Erythroblast (primary cell): ENCODE data around the gene KCNMB4.

Experiments
- DNase-seq, 2 experiments: peaks; one replicate each; lab custom pipeline; 2025; lab: John Stamatoyannopoulos, UW
- GATA1 ChIP-seq: IDR thresholded peaks from 2 replicates; pipeline ENCODE4 v1.6.1; 2011; ENCODE audit warnings: low read depth, mild to moderate bottlenecking, control low read depth, low read length, moderate library complexity
- POLR2A ChIP-seq: IDR thresholded peaks from 2 replicates; pipeline ENCODE4 v1.6.1; 2011; ENCODE audit warnings: mild to moderate bottlenecking, low read length

KCNMB4 gene

DNA sequence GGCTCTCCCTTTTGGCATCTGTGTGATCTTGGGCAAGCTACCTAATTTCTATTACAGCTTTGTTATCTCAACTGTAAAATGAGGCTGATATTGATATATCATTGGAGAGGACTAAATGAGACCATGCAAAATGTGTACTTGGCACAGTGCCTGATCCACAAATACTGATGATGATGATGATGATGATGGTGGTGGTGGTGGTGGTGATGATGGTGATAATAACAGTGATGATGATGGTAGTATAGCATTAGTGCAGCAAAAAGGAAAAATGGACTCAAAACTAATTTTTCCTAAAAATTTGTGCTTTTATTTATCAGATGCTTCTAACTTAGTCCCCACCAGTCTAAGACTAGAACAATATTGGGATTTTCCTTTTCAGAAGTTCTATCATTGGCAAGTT lies 70.7 kb downstream of the KCNMB4 start:
- no peak for TF ChIP-seq GATA1
- DNase-seq: no peak

DNA sequence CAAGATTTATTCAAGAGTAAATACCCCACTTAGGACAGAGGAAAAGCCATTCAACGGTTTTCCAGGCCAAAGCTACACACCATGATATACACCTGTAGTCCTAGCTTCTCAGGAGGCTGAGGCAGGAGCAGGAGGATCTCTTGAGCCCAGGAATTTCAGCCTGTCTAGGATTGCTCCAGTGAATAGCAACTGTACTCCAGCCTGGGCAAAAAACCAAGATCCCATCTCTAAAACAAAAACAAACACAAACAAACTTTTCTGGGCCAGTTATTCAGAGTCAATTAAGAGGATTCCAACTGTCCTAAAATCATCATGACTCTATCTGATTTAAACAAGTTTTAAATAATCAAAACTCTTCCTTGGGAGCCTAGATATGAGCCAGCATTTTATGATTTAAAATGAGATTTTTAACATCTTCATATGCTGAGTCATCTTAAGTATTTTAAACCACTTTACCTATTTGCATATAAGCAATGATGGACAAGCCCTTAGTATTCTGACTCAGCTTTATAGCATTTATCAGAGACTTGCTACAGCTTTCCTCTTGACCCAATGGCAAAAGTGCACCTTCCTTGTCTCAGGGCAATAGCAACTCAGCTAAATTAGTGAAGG lies 77.1 kb downstream of the KCNMB4 start:
- no peak for TF ChIP-seq GATA1
- TF ChIP-seq POLR2A: no peak
- no peak for DNase-seq

- DNase-seq: no peak
- TF ChIP-seq POLR2A: no peak
- TF ChIP-seq GATA1: no peak
These were observed 78.8 kb downstream of the KCNMB4 start for GRCh38 chr12:70444903-70445302.

DNA sequence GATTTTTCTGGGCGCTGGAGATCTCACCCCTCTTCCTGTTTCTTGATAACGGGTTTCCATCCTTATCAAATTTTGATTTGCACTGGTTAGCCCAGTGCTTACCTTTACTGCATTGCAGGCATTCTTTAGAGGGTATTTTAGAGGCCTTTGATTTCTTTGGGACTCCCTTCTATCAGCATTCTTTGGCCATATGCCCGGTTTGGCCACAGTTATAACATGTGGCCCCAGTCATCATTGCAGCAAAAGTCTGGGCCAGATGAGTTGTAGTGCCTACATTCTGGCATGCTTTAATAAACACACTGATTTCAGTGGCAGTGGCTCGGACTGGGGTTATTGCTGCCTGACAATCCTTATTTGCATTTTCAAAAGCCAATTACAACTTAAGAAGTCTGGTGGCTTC lies 82.3 kb downstream of the KCNMB4 start:
- no peak for DNase-seq

DNA sequence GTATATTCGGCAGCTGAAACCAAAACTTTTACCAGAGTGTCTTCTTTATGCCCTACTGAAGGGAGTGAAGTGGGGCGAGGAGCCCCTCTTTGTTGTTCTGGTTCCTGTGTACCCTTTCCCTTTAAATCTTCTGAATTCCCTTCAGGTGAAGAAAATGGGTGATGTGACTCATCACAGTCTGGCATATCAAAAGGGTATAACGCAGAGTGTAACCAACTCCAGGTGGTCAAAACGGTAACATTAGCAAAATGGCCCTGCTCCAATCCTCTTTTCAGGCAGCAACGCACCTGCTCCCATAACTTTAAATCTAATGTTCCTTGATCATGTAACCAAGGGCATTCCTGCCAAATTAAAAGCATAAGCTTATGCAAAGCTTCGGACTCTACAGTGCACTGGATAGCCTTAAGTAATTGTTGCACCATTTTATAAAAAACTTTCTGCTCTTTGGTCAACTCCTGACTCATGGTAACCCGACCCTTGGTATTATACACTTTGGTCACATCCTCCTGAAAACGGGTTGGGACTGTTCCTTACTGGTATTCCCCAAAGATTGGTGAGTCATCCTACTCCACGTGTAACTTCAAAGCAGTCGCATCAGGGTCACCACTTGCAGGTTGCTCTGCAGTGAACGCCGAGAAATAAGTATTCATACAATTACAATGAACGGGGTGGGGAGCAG lies 83.1 kb downstream of the KCNMB4 start:
- no peak for TF ChIP-seq GATA1
- no peak for TF ChIP-seq POLR2A
- DNase-seq: no peak

More for the DNA sequence above, 82.3 kb downstream of the KCNMB4 start:
- TF ChIP-seq POLR2A: no peak
- TF ChIP-seq GATA1: no peak

- no peak for TF ChIP-seq GATA1
- no peak for DNase-seq
These were observed 83.8 kb downstream of the KCNMB4 start for GRCh38 chr12:70449753-70450341.

DNA sequence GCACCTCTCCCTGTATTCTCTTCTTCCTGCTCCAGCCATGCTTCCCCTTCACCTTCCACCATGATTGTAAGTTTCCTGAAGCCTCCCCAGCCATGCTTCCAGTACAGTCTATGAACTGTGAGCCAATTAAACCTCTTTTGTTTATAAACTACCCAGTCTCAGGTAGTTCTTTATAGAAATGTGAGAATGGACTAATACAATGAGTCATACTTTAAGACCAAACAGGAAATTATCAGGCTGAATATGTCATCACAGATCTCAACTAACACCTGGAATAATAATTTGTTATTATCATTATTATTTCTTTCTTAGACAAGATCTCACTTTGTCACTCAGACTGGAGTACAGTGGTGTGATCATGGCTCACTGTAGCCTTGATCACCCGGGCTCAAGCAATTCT lies 85.4 kb downstream of the KCNMB4 start:
- no peak for DNase-seq
- TF ChIP-seq GATA1: no peak
- TF ChIP-seq POLR2A: no peak

DNA sequence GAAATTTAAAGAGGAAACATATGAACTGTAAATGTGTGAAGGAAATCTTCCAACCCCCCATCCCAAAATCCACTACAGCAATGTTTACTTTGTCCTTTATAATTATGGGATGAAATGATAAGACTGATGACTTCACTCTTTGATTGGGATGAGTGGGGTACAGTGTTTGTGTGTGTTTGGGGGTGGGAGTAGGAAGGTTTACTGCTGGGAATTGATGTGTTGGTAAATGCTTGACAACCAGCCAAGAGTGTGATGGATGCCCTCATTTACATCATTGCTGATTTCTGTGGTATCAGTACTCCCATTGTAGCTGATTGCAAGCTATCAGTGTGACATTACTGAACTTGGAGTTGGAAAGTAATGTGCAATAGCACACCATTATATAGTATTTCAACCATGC lies 90.9 kb downstream of the KCNMB4 start:
- TF ChIP-seq POLR2A: no peak
- TF ChIP-seq GATA1: no peak
- no peak for DNase-seq

DNA sequence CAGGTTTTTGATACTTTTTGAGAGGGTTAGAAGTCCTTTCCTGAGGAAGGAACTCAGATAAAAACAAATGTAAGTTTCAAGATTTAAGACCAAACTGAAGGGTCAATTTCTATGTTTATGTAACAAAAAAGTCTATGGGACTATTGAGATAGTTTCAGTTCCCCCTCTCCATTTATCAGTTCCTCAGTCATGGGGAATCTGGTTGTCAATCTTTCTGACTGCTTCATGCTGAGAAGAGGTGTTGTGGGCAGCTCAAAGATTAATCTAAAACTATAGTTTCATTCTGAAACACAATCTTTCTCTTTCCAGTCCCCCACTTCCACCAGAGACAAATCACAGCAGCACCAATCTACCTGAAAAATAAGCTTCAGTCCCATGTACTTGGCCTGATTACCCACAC lies 93.7 kb downstream of the KCNMB4 start:
- TF ChIP-seq POLR2A (no peak), GATA1 (no peak)
- DNase-seq: no peak

- DNase-seq: no peak
- TF ChIP-seq GATA1 (no peak), POLR2A (no peak)
These were observed 97.9 kb downstream of the KCNMB4 start for GRCh38 chr12:70463997-70464396.

DNA sequence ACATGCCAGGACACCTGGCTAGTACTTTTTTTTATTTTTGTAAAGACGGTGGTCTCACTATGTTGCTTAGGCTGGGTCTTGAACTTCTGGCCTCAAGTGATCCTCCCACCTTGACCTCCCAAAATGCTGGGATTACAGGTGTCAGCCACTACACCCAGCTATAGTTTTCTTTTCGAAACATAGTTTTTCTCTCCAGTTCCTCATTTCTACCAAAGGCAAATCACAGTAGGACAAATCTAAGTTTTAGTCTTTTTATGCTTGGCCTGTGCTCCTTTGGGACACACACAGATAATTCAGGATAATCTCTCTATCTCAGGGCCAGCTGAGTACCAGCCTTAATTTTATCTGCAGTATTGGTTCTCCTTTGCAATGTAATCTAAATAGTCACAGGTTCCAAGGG lies 100.7 kb downstream of the KCNMB4 start:
- TF ChIP-seq POLR2A (no peak), GATA1 (no peak)
- no peak for DNase-seq

- DNase-seq: no peak
- TF ChIP-seq POLR2A (no peak), GATA1 (no peak)
These were observed 101.4 kb downstream of the KCNMB4 start for GRCh38 chr12:70467476-70467875.

DNA sequence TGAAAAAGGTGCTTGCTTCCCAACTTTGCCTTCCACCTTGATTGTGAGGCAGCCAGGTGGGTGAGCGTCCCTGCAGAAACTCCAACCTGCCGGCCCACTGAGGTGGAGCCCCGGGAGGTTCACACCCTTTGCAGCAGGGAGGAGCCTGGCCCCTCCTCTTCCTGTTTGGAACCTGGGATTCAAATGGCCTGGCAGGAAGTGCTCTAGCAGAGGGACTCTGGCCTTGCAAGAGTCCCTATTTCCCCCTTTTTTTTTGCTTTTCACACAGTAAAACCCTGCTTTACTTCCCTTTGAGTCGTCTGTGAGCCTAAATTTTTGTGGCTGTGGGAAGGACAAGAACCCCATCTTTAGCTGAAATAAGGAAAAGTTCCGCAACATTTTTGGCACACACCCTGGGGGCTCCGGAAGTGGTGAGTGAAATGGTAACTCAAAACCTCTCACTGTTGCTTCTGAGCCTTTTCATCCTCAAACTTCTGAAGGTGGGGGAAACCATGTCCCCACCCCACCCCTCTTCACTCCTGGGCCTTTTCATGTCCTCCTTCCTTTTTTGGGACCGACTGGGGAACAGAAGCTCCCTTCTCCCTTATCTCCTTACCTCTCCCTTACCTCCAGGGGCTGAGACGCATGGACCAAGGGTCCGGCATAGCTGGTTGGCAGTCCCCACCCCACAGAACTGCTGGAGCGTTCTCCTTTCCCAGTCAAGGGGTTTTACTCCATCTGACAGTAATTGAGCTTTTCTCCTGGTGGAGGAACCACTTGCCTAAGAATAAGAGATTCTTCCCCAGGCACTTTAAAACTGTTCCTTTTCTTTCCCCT lies 102.0 kb downstream of the KCNMB4 start:
- TF ChIP-seq GATA1 (no peak), POLR2A (no peak)
- DNase-seq: no peak

DNA sequence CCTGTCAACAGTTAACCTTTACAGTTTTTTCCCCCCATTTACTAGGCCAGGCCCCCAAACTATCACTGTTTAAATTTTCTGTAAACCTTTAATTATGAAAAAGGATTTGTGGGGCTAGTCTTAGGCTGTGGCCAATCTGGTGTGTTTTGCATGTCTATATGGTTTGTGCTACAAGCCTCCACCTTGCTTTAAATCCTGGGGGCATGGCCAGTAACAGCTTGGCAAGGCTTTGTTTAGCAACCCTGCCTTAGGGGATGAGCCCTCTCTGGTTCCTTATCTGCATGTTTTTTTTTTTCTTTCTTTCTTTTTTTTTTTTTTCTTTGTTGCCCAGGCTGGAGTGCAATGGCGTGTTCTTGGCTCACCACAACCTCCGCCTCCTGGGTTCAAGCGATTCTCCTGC lies 102.7 kb downstream of the KCNMB4 start:
- DNase-seq: no peak
- TF ChIP-seq POLR2A: no peak
- TF ChIP-seq GATA1: no peak
